Measurements from ENCODE around the gene EXOSC9. TPM values are rescaled to one million over a fixed set of nuclear protein-coding genes. Genes with fewer than 3 reads are reported as not detected.

The EXOSC9 gene
- total RNA-seq, 2 experiments from 2014 or later: 54.2 to 56.8 TPM

DNA sequence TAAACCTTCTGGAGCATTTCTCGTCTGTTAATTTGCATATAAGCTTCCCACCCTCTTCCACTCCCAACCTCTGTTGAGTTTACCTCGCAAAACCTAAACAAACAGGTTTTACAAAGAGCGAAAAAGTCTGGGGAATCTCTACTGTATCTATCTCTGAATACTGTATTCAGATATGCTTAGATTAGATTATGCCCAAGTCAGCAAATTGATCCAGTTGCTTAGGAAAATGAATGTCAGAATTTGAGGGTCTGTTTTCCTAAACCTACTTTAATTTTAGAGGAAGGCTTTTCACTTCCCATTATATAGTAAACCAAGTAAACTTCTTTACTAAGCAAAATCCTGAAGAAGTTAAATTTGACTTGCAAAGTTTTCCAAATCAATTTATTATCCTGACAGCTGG, 15.9 kb downstream of the EXOSC9 start:
- ChIA-PET CTCF (no interaction called here), POLR2A (interaction anchor here (0.6 to 1.1 kb wide), 2 partner anchors 7 to 610 kb away, joined by 3 read pairs; no protein-coding TSS in a partner anchor)
- Mint-ChIP-seq H3K4me3 (no peak overlapping the region), H3K9me3 (ENCODE audit: insufficient read depth) (no peaks in the 10 kb centered on the region), H3K27ac (no peak overlapping the region), H3K4me1 (ENCODE audit: low read depth) (peaks cover 55% of the 10 kb centered on the region), H3K36me3 (ENCODE audit: low read depth) (peaks cover 66% of the 10 kb centered on the region), H3K27me3 (ENCODE audit: low read depth) (no peaks in the 10 kb centered on the region)
- DNase-seq (no peak), ATAC-seq (no peak)

DNA sequence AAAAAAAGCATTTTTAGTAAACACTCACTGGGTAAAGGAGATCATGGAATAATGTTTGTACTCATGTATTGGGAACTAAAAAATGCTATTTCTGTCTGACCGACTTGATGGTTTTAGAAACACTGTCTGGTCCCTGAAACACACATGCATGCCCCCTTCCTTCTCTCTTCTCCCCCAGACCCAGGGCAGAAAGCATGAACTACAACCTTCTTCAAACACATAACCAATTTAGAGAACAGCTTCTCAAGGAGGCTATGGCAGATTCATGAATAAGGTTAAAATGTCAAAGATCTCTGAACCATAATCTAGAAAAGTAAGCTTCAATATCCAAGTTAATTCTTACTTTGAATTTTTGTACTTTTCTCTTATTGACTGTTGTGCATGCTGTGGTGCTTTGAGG, 16.6 kb downstream of the EXOSC9 start:
- Mint-ChIP-seq H3K27me3 (ENCODE audit: low read depth) (no peaks in the 10 kb centered on the region), H3K9me3 (ENCODE audit: insufficient read depth) (no peaks in the 10 kb centered on the region), H3K4me1 (ENCODE audit: low read depth) (peaks cover 55% of the 10 kb centered on the region), H3K36me3 (ENCODE audit: low read depth) (peaks cover 69% of the 10 kb centered on the region), H3K27ac (peak overlapping the region; percentile 4), H3K4me3 (no peak overlapping the region)
- ChIA-PET CTCF (no interaction called here), POLR2A (interaction anchor here (1.0 kb wide), 1 partner anchor 12 kb away, joined by 3 read pairs; no protein-coding TSS in a partner anchor)
- no peak for ATAC-seq
- no peak for DNase-seq

DNA sequence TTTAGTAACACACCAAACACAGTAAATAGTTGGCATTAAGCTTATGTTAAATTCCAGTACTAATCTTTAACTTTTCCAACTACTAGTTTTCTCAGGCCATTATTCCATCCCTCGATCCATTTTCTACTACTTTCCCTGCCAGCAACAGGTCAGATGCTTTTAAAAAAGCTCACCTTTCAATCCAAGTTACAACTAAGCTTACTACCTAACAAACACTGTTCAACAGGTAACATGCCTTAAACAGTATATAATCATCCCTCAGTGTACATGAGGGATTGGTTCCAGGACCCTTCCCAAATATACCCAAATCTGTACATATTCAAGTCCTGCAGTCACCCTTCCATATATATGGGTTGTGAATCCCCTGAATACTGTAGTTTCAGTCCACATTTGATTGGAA, 17.1 kb downstream of the EXOSC9 start:
- no peaks in the 10 kb centered on the region for H3K27me3 Mint-ChIP-seq (ENCODE audit: low read depth)
- CTCF ChIA-PET: no interaction called here

DNA sequence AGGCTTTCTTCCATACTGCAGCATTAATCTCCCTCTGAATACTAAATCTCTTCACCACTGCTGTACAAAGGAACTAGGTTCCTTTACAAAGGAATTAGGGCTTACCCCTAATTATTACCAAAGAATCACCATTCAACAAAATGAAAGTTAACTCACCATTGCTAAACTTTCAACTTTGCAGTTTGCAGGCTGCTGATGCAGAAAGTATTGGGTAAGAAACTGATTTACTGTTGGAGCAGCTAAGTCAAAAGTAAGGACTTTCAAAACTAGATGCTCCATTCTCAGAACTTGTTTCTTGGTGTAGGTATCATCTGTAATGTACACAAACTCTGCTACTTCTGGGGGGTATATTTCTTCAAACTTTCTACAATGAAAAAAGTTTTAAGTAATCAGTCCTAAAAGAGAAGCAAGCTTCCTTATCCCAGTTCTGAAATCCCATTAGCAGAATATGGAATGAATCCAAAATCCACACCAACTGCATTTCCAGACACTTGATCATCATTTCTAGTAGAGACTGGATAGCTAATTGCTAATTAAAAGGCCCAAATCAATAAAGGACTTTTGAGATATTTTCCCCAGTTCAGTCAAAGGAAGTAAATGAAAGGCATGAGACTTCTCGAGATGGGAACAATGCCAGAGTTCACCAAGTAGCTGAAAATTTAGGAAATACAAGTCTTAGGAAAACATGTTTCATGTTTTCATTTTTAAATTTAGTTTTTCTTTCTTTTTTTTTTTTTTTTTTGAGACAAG, 18.3 kb downstream of the EXOSC9 start:
- H3K27ac Mint-ChIP-seq: peak overlapping the region; percentile 50
- ATAC-seq (no peak), DNase-seq (no peak)
- H3K36me3 Mint-ChIP-seq (ENCODE audit: low read depth): peaks cover 68% of the 10 kb centered on the region
- no peak overlapping the region for H3K4me3 Mint-ChIP-seq
- ChIA-PET POLR2A (interaction anchor here (0.7 to 1.0 kb wide), 2 partner anchors 18 to 123 kb away, joined by 3 to 4 read pairs; partner anchors contain the start of genes ANXA5 and EXOSC9), CTCF (no interaction called here)
- no peaks in the 10 kb centered on the region for H3K9me3 Mint-ChIP-seq (ENCODE audit: insufficient read depth)
- H3K4me1 Mint-ChIP-seq (ENCODE audit: low read depth): peaks cover 57% of the 10 kb centered on the region
- no peaks in the 10 kb centered on the region for H3K27me3 Mint-ChIP-seq (ENCODE audit: low read depth)

More for the DNA sequence above, 17.1 kb downstream of the EXOSC9 start:
- Mint-ChIP-seq H3K4me1 (ENCODE audit: low read depth) (peaks cover 55% of the 10 kb centered on the region), H3K27ac (peak overlapping the region; percentile 40), H3K9me3 (ENCODE audit: insufficient read depth) (no peaks in the 10 kb centered on the region), H3K36me3 (ENCODE audit: low read depth) (peaks cover 70% of the 10 kb centered on the region), H3K4me3 (no peak overlapping the region)
- ATAC-seq: no peak
- POLR2A ChIA-PET: interaction anchor here (1.0 kb wide), 1 partner anchor 12 kb away, joined by 3 read pairs; no protein-coding TSS in a partner anchor
- DNase-seq: no peak

DNA sequence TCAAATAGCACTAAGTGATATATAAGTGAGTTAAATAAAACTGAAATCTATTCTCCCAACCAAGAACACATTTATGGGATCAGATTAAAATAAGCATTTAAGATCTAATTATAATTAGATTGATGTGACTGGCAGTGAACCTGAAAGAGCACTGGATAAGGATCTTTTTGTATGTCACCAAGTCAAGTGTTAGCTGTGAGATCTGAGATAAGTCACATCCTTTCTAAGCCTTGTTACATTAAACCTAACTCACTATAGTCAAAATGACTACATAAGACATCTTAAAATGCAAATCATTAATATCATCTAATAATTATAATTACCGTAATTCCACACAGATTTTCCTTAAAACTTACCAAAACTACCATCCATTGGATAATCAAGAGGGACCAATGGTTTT, 20.9 kb downstream of the EXOSC9 start:
- no peak for DNase-seq
- CTCF ChIA-PET: interaction anchor here (0.8 to 1.1 kb wide), 3 partner anchors 10 to 756 kb away, joined by 3 read pairs; no protein-coding TSS in a partner anchor
- Mint-ChIP-seq H3K4me3 (peak overlapping the region; percentile 97), H3K27ac (peak overlapping the region; percentile 98), H3K36me3 (ENCODE audit: low read depth) (peaks cover 58% of the 10 kb centered on the region), H3K27me3 (ENCODE audit: low read depth) (no peaks in the 10 kb centered on the region), H3K9me3 (ENCODE audit: insufficient read depth) (no peaks in the 10 kb centered on the region), H3K4me1 (ENCODE audit: low read depth) (peaks cover 46% of the 10 kb centered on the region)
- ATAC-seq: no peak
- POLR2A ChIA-PET: interaction anchor here (1.2 to 1.8 kb wide), 2 partner anchors 8 to 20 kb away, joined by 4 to 6 read pairs; partner anchors contain the start of gene EXOSC9

DNA sequence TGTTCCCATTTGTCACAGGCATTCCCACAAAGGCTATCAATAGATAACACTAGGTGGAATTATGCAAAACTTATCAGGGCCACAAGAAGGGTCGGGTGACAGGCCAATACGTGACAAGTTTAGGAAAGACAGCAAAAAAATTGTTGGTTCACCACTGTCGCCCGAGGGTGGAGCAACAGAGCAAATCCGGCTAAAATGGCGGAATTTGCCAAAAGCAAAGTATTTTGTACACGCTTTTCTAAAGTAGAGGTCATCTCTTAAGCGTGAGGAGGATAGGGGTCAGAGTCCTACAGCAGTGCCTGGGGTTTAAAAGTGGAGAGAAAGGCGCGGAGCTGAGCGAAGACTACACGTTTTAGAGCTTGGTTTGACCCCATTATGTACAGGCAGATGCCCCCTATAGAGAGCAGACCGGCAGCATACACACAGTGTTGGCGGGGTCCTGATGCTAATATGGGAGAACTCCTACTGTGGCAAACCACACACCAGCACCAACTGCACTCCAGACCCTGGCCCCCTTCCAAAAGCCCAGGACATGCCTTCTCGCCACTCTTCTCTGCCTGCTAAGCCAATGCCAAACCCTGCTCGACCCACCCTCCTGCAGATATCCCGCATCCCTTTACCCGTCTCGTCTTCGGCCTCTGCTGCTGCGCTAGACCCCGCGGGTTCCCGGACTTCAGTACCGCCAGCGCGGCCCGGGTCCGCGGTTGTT, 21.8 kb downstream of the EXOSC9 start:
- peak overlapping the region; percentile 97 for H3K4me3 Mint-ChIP-seq
- ATAC-seq: peak; percentile 43
- CTCF ChIA-PET: interaction anchor here (0.8 to 1.1 kb wide), 3 partner anchors 11 to 756 kb away, joined by 3 read pairs; no protein-coding TSS in a partner anchor

DNA sequence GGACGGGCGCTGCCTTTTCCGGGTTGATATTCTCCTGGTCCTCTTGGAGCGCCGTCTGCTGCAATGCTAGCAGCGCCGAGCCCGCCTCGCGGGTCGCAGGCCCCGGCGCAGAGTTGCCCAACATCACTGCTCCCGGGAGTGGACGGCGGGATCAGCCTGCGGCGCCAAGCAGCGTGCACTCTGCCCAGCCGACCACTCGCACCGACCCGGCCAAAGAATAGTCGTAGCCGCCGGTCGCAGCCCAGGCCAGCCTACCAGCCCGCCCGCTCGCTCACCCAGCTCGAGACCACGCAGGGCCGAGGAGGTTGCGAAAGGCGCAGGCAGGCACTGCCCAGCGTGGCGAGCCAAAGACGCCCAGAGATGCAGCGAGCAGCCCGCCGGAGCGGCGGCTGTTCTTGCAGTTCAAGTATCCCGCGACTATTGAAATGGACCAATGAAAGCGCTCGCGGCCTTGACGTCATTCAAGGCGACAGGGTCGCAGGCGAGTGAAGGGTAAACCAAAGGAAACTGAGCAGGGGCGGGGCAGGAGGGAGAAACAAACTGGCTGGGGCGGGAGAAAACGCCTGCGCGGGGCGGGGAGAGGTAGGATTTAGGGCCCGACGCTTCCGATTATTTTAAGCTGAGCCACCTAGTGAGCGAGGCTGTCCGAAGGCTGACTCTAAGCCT, 22.5 kb downstream of the EXOSC9 start, which contains the start of gene CCNA2:
CCNA2 (minus strand) TSS at position 379 of the 666 bp plus-strand sequence; CDS start at position 124, 255 bp downstream.
- no peaks in the 10 kb centered on the region for H3K27me3 Mint-ChIP-seq (ENCODE audit: low read depth)
- peaks cover 45% of the 10 kb centered on the region for H3K36me3 Mint-ChIP-seq (ENCODE audit: low read depth)
- H3K27ac Mint-ChIP-seq: peak within 1 kb of the TSS; percentile 98
- ChIA-PET POLR2A (interaction anchor here (0.7 to 2.0 kb wide), 14 partner anchors 7 to 127 kb away, joined by 3 to 23 read pairs (median 3); partner anchors contain the start of genes ANXA5, BBS7 and EXOSC9), CTCF (interaction anchor here (1.0 to 1.1 kb wide), 2 partner anchors 12 to 23 kb away, joined by 3 read pairs; partner anchors contain the start of gene EXOSC9)
- H3K4me1 Mint-ChIP-seq (ENCODE audit: low read depth): peaks cover 34% of the 10 kb centered on the region
- H3K4me3 Mint-ChIP-seq: peak within 1 kb of the TSS; percentile 97
- DNase-seq: peak; percentile 99
- ATAC-seq: peak; percentile 94
- no peaks in the 10 kb centered on the region for H3K9me3 Mint-ChIP-seq (ENCODE audit: insufficient read depth)

More for the DNA sequence above, 21.8 kb downstream of the EXOSC9 start:
- Mint-ChIP-seq H3K4me1 (ENCODE audit: low read depth) (peaks cover 41% of the 10 kb centered on the region), H3K9me3 (ENCODE audit: insufficient read depth) (no peaks in the 10 kb centered on the region), H3K27ac (peak overlapping the region; percentile 98), H3K36me3 (ENCODE audit: low read depth) (peaks cover 52% of the 10 kb centered on the region), H3K27me3 (ENCODE audit: low read depth) (no peaks in the 10 kb centered on the region)
- POLR2A ChIA-PET: interaction anchor here (1.0 to 1.8 kb wide), 7 partner anchors 9 to 34 kb away, joined by 3 to 10 read pairs (median 3); partner anchors contain the start of gene EXOSC9
- DNase-seq: peak; percentile 74

DNA sequence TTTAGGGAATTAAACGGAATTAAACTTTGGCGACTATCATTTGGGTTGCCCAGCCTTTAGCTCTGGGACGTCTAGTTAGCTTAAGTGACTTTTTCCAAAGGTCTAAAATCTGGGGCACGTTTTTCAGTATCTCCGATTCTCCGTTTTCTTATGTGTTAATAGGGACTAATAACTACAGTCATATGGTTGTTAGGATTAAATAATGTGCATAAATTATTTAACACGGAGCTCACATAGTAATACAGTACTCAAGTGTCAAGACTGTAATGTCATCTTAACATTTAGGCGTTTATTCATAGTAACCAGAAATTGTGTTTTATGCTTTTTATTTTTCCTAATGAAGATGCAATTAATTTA, 23.0 kb downstream of the EXOSC9 start:
- Mint-ChIP-seq H3K4me1 (ENCODE audit: low read depth) (peaks cover 29% of the 10 kb centered on the region), H3K9me3 (ENCODE audit: insufficient read depth) (no peaks in the 10 kb centered on the region), H3K27ac (peak overlapping the region; percentile 98), H3K4me3 (peak overlapping the region; percentile 97), H3K36me3 (ENCODE audit: low read depth) (peaks cover 40% of the 10 kb centered on the region), H3K27me3 (ENCODE audit: low read depth) (no peaks in the 10 kb centered on the region)
- ChIA-PET POLR2A (interaction anchor here (0.7 to 2.0 kb wide), 7 partner anchors 8 to 128 kb away, joined by 3 to 23 read pairs (median 3); partner anchors contain the start of genes ANXA5, BBS7 and EXOSC9), CTCF (interaction anchor here (1.0 to 1.1 kb wide), 2 partner anchors 12 to 23 kb away, joined by 3 read pairs; partner anchors contain the start of gene EXOSC9)
- DNase-seq: no peak
- no peak for ATAC-seq

DNA sequence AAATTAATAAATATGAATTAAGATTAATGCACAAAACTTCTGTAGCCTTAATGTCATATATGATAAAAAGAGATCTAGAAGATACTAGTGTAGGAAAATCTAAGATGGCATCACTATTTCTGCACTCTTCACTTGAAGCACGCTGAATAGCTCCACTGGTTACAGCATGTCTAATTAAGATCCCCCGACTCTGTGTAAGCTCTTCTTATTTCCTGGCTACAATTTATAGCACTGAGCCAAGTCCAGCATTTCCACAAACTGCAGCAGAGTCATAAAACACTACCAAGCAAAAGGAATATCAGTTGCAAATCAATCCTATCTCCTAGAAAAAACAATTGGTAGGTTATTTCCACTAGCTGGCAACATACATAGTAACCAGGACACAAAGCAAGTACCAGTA, 23.8 kb downstream of the EXOSC9 start:
- H3K4me3 Mint-ChIP-seq: no peak overlapping the region
- H3K4me1 Mint-ChIP-seq (ENCODE audit: low read depth): peaks cover 23% of the 10 kb centered on the region
- no peaks in the 10 kb centered on the region for H3K9me3 Mint-ChIP-seq (ENCODE audit: insufficient read depth)
- POLR2A ChIA-PET: interaction anchor here (1.0 to 2.0 kb wide), 4 partner anchors 14 to 45 kb away, joined by 3 to 23 read pairs (median 8); partner anchors contain the start of genes BBS7 and EXOSC9
- no peak overlapping the region for H3K27ac Mint-ChIP-seq
- H3K36me3 Mint-ChIP-seq (ENCODE audit: low read depth): peaks cover 34% of the 10 kb centered on the region
- CTCF ChIA-PET: no interaction called here
- DNase-seq (no peak), ATAC-seq (no peak)
- H3K27me3 Mint-ChIP-seq (ENCODE audit: low read depth): no peaks in the 10 kb centered on the region

DNA sequence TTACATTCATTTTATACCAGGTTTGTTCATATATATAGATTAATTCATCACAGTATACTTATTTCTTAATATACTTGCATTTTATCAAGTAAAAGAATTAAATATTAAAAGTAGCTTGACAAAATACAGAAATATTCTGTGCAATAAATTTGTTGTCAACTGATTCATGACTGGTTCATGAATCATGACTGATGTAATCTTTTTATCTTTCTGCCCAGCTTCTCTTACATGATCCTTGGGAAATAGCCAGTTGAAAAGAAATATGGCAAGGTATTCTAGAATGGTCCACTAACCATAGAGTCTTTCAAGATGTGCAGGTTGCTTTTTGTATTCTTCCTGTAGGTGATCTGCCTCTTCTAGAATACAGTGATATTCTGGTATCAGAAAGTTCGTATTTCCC, 26.7 kb downstream of the EXOSC9 start:
- Mint-ChIP-seq H3K27ac (no peak overlapping the region), H3K4me1 (ENCODE audit: low read depth) (peaks cover 7% of the 10 kb centered on the region), H3K36me3 (ENCODE audit: low read depth) (peaks cover 18% of the 10 kb centered on the region), H3K9me3 (ENCODE audit: insufficient read depth) (no peaks in the 10 kb centered on the region), H3K27me3 (ENCODE audit: low read depth) (no peaks in the 10 kb centered on the region), H3K4me3 (no peak overlapping the region)
- no peak for DNase-seq
- ChIA-PET CTCF (interaction anchor here (1.6 to 1.8 kb wide), 2 partner anchors 8 to 72 kb away, joined by 3 to 7 read pairs; no protein-coding TSS in a partner anchor), POLR2A (no interaction called here)
- ATAC-seq: no peak

DNA sequence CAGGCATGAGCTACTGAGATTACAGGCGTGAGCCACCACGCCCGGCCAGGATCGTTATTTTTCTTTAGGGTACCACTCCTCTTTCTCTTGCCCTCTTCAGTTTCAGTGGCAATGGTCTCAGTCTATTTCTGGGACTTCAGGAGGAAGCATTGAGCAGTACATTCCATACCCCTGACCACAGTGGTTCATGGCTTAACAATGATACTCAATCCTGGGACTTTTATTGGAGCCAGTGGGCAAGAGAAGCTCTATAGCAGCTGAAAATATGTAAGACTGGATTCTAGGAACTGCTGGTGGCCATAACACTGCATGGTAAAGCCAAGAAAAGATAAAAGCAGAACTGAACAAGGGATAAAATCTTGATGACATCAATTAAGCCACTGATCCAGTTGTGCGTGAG, 28.4 kb downstream of the EXOSC9 start:
- no peak for ATAC-seq
- Mint-ChIP-seq H3K4me1 (ENCODE audit: low read depth) (peaks cover 2% of the 10 kb centered on the region), H3K9me3 (ENCODE audit: insufficient read depth) (no peaks in the 10 kb centered on the region), H3K36me3 (ENCODE audit: low read depth) (peaks cover 12% of the 10 kb centered on the region), H3K27me3 (ENCODE audit: low read depth) (no peaks in the 10 kb centered on the region), H3K27ac (no peak overlapping the region), H3K4me3 (no peak overlapping the region)
- ChIA-PET POLR2A (no interaction called here), CTCF (no interaction called here)
- DNase-seq: no peak

Measured in activated CD8-positive, alpha-beta T cell treated with anti-CD3 and anti-CD28 coated beads, Interleukin-2, amount 10 ng/mL, durations not matched to agents 7 days and 5 days (primary cell).